Calu3 (cell line): ENCODE data around the gene MREG. TPM values are rescaled to one million over a fixed set of nuclear protein-coding genes. Genes with fewer than 3 reads are reported as not detected.
A peak's percentile ranks its signal among the peaks of the same experiment; 100 is the strongest.

Source experiments
- Bru-seq: library from RNA; stranded (reverse); fragments of 400-500 nt; gene quantifications from one replicate; lab custom pipeline; 2021; lab: Mats Ljungman, UMichigan
- BruChase-seq, 2 experiments: library from RNA; stranded (reverse); fragments of 400-500 nt; gene quantifications; one replicate each; lab custom pipeline; 2021; lab: Mats Ljungman, UMichigan
- BruUV-seq: library from RNA; stranded (reverse); fragments of 400-500 nt; replicated peaks from 2 replicates; lab custom pipeline; 2021; lab: Mats Ljungman, UMichigan
- CTCF ChIA-PET: fragments of 300-600 bp; sonication (Branson Sonifier 250); formaldehyde crosslinking; loops from one replicate; lab custom pipeline; 2022; ENCODE audit warnings: antibody characterized with exemption; lab: Charles Lee
- DNase-seq: peaks from one replicate; pipeline ENCODE4 v3.0.0; 2022
- H3K27ac Mint-ChIP-seq: one replicate; pipeline ENCODE4 v1.8.0; 2022; ENCODE audit warnings: mixed read lengths; ENCODE audit not compliant: unreplicated experiment
- H3K27me3 Mint-ChIP-seq: one replicate; pipeline ENCODE4 v1.8.0; 2022; ENCODE audit warnings: mixed read lengths; ENCODE audit not compliant: unreplicated experiment
- H3K36me3 Mint-ChIP-seq: one replicate; pipeline ENCODE4 v1.8.0; 2022; ENCODE audit warnings: mild to moderate bottlenecking, moderate library complexity, mixed read lengths; ENCODE audit not compliant: insufficient read depth, unreplicated experiment
- H3K4me1 Mint-ChIP-seq: one replicate; pipeline ENCODE4 v1.8.0; 2022; ENCODE audit warnings: mild to moderate bottlenecking, low read depth, mixed read lengths; ENCODE audit not compliant: unreplicated experiment
- H3K4me3 Mint-ChIP-seq: one replicate; pipeline ENCODE4 v1.8.0; 2022; ENCODE audit warnings: mild to moderate bottlenecking, low read depth, moderate library complexity, mixed read lengths; ENCODE audit not compliant: unreplicated experiment
- H3K9me3 Mint-ChIP-seq: one replicate; pipeline ENCODE4 v1.8.0; 2022; ENCODE audit warnings: low read depth, mixed read lengths; ENCODE audit not compliant: unreplicated experiment
- intact Hi-C: fragments of 100-400 bp; cut with micrococcal nuclease; formaldehyde crosslinking; loops from one replicate; pipeline ENCODE4 v1.10.0; 2022; ENCODE audit not compliant: unreplicated experiment
- long read RNA-seq: library from polyadenylated mRNA; stranded (forward); transcript quantifications from one replicate; pipeline ENCODE4 v2.0.0, GENCODE V29; 2022
- total RNA-seq: library from RNA; stranded (reverse); gene quantifications from 2 replicates; pipeline ENCODE4 v1.2.3, GENCODE V29; 2022
- TF ChIP-seq, protein P1 (sequence below): fragments of 200-600 bp; IDR thresholded peaks from one replicate; pipeline ENCODE4 v1.8.0; 2022; ENCODE audit warnings: antibody characterized with exemption; ENCODE audit not compliant: unreplicated experiment

The MREG gene
- total RNA-seq (22.0 and 29.7 TPM in 2 replicates), Bru-seq, nascent RNA (percentile 82 among the genes with signal in this experiment), BruChase-seq, experiment 1, labeled RNA remaining after a 6-hour chase (percentile 69 among the genes with signal in this experiment), BruChase-seq, experiment 2, labeled RNA remaining after a 2-hour chase (percentile 65 among the genes with signal in this experiment)
- long read RNA-seq, partial matches to known transcripts = 0 of 10 reads
- long read RNA-seq, other reads (novel, unspliced or antisense) = 4 of 10 reads

- TF ChIP-seq, protein P1, sequence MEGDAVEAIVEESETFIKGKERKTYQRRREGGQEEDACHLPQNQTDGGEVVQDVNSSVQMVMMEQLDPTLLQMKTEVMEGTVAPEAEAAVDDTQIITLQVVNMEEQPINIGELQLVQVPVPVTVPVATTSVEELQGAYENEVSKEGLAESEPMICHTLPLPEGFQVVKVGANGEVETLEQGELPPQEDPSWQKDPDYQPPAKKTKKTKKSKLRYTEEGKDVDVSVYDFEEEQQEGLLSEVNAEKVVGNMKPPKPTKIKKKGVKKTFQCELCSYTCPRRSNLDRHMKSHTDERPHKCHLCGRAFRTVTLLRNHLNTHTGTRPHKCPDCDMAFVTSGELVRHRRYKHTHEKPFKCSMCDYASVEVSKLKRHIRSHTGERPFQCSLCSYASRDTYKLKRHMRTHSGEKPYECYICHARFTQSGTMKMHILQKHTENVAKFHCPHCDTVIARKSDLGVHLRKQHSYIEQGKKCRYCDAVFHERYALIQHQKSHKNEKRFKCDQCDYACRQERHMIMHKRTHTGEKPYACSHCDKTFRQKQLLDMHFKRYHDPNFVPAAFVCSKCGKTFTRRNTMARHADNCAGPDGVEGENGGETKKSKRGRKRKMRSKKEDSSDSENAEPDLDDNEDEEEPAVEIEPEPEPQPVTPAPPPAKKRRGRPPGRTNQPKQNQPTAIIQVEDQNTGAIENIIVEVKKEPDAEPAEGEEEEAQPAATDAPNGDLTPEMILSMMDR = peak; percentile 74
- H3K27ac Mint-ChIP-seq = peak within 1 kb of the TSS; percentile 62
- intact Hi-C loops = loop anchor here (5.0 kb wide), 1 partner anchor 41 kb away; no protein-coding TSS in a partner anchor
- CTCF ChIA-PET = interaction anchor here (1.5 to 1.8 kb wide), 2 partner anchors 13 to 63 kb away, joined by 3 to 7 read pairs; no protein-coding TSS in a partner anchor
- no peaks in the 10 kb centered on the region for H3K27me3 Mint-ChIP-seq
- DNase-seq = peak; percentile 92
- peak within 1 kb of the TSS; percentile 85 for H3K4me3 Mint-ChIP-seq
- H3K9me3 Mint-ChIP-seq = no peaks in the 10 kb centered on the region
- BruUV-seq = no TSS peak
- peaks cover 23% of the 10 kb centered on the region for H3K36me3 Mint-ChIP-seq
- peaks cover 14% of the 10 kb centered on the region for H3K4me1 Mint-ChIP-seq
These were observed at the start of gene MREG for GRCh38 chr2:216013080-216013909. Gene MREG (minus strand): TSS chr2:216013551. CDS start chr2:216013327, 224 bp downstream.

DNA sequence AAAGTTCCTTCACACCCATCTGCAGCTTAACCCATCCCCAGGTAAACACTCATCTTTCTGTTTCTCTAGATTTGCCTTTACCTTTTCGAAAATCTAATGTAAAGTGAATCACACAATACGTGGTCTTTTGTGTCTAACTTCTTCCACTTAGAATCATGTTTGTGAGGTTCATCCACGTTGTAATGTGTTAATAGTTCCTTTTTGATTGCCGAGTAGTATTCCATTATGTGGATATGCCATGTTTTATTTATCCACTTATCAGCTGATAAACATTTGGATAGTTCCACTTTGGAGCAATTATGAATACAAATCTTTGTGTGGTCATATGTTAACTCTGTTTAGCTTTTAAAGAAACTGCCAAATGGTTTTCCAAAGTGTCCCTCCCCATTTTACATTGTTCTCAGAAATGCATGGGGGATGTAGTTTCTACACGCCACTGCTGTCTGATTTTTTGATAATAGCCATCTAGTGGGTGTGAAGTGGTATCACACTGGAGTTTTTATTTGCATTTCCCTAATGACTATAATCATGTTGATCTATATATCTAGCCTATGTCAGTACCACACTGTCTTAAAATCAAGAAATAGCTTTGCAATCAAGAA lies 46.0 kb upstream of the MREG start:
- Mint-ChIP-seq H3K27me3 (no peaks in the 10 kb centered on the region), H3K4me3 (no peak overlapping the region), H3K27ac (peak overlapping the region; percentile 39), H3K9me3 (no peaks in the 10 kb centered on the region), H3K36me3 (peaks cover 42% of the 10 kb centered on the region), H3K4me1 (peaks cover 45% of the 10 kb centered on the region)
- TF ChIP-seq, protein P1 = peak; percentile 26
- intact Hi-C loops = loop anchor here (1.0 to 2.0 kb wide), 2 partner anchors 23 to 25 kb away; no protein-coding TSS in a partner anchor
- DNase-seq = no peak
- CTCF ChIA-PET = no interaction called here
- BruUV-seq = no TSS peak

- Mint-ChIP-seq H3K9me3 (no peaks in the 10 kb centered on the region), H3K27me3 (no peaks in the 10 kb centered on the region), H3K27ac (peak overlapping the region; percentile 39), H3K4me1 (peaks cover 45% of the 10 kb centered on the region), H3K36me3 (peaks cover 43% of the 10 kb centered on the region), H3K4me3 (peak overlapping the region; percentile 58)
- TF ChIP-seq, protein P1 = no peak
- CTCF ChIA-PET = interaction anchor here (0.6 to 2.1 kb wide), 11 partner anchors 14 to 648 kb away, joined by 3 to 8 read pairs (median 3); partner anchors contain the start of genes PECR, TMEM169 and XRCC5
- intact Hi-C loops = loop anchor here (2.0 kb wide), 2 partner anchors 25 to 57 kb away; no protein-coding TSS in a partner anchor
- no TSS peak for BruUV-seq
- DNase-seq = peak; percentile 85
These were observed 44.4 kb upstream of the MREG start for GRCh38 chr2:216057688-216058193.

DNA sequence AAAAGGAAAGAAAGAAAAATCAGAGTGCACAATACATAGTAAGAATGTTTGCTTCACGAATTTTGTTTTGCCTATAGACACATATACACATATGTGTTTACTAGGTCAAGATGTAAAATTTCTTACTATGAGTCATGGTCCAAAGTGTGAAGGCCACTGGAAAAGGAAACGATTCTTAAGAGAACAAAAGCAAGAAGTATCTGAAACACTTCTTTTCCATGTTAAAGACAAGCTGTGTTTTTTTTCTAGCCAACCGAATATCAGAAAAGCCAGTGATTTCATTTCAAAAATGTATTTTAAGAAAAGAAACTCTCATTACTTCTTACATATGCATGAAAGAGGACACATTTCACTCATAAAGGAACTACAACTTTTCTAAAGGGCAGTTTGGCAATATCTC lies 43.4 kb upstream of the MREG start:
- H3K9me3 Mint-ChIP-seq = no peaks in the 10 kb centered on the region
- H3K36me3 Mint-ChIP-seq = peaks cover 36% of the 10 kb centered on the region
- H3K27me3 Mint-ChIP-seq = no peaks in the 10 kb centered on the region
- H3K4me1 Mint-ChIP-seq = peaks cover 40% of the 10 kb centered on the region
- peak overlapping the region; percentile 39 for H3K27ac Mint-ChIP-seq
- BruUV-seq = no TSS peak
- TF ChIP-seq, protein P1 = no peak
- intact Hi-C loops = loop anchor here (2.0 kb wide), 1 partner anchor 58 kb away; no protein-coding TSS in a partner anchor
- CTCF ChIA-PET = interaction anchor here (2.1 kb wide), 1 partner anchor 58 kb away, joined by 8 read pairs; no protein-coding TSS in a partner anchor
- DNase-seq = no peak
- peak overlapping the region; percentile 6 for H3K4me3 Mint-ChIP-seq
